Measurements from ENCODE around the gene ZG16. TPM values are rescaled to one million over a fixed set of nuclear protein-coding genes. Genes with fewer than 3 reads are reported as not detected.
"Not testable (repeated sequence)": the region's sequence is repeated elsewhere in the genome, so short reads cannot be mapped to it uniquely, and the experiment has no call there.

The ZG16 gene
- not detected for total RNA-seq

- TF ChIP-seq POLR2A (IDR thresholded peaks at IDR 0.05) (no peak), EP300 (IDR thresholded peaks at IDR 0.05) (no peak), CTCF (IDR thresholded peaks at IDR 0.05) (no peak)
- WGBS, 2 donors: 79 to 84% methylated on average over 9 of the region's 10 CpGs
- H3K4me3 ChIP-seq: no peak within 1 kb of the TSS
- no peak within 1 kb of the TSS for H3K27ac ChIP-seq
- no peaks in the 10 kb centered on the region for H3K4me1 ChIP-seq
- H3K36me3 ChIP-seq: no peaks in the 10 kb centered on the region
- no peak for DNase-seq (ENCODE audit: low spot score in 2 of 2)
- H3K27me3 ChIP-seq: peaks cover 0 to 7% of the 10 kb centered on the region in 2 donors
- H3K9me3 ChIP-seq: no peaks in the 10 kb centered on the region
Observed at GRCh38 chr16:29777576-29778350, at the start of gene ZG16. Gene ZG16 (plus strand): TSS chr16:29778256. CDS start chr16:29779267, 1,011 bp downstream.

GRCh38 chr16:29729116-29729521, 48.9 kb upstream of the ZG16 start:
- WGBS, 2 donors: 32 to 34% methylated on average over 6 of the region's 6 CpGs
- TF ChIP-seq EP300 (IDR thresholded peaks at IDR 0.05) (no peak), CTCF (IDR thresholded peaks at IDR 0.05) (peak; percentile 28 to 56 (median 40)), POLR2A (IDR thresholded peaks at IDR 0.05) (no peak)
- Histone ChIP-seq H3K27me3 (peaks cover 0 to 10% of the 10 kb centered on the region in 2 donors), H3K9me3 (no peaks in the 10 kb centered on the region), H3K27ac (no peak overlapping the region), H3K4me3 (no peak overlapping the region), H3K36me3 (no peaks in the 10 kb centered on the region), H3K4me1 (peaks cover 0 to 5% (median 0%) of the 10 kb centered on the region in 4 donors)
- no peak for DNase-seq (ENCODE audit: low spot score in 2 of 2)

- H3K4me3 ChIP-seq: no peak overlapping the region
- H3K4me1 ChIP-seq: peaks cover 0 to 5% (median 0%) of the 10 kb centered on the region in 4 donors
- TF ChIP-seq POLR2A (IDR thresholded peaks at IDR 0.05) (no peak), EP300 (IDR thresholded peaks at IDR 0.05) (no peak), CTCF (IDR thresholded peaks at IDR 0.05) (no peak)
- DNase-seq (ENCODE audit: low spot score in 2 of 2): no peak
- H3K27me3 ChIP-seq: peaks cover 0 to 10% of the 10 kb centered on the region in 2 donors
- H3K27ac ChIP-seq: no peak overlapping the region
- H3K36me3 ChIP-seq: no peaks in the 10 kb centered on the region
- no peaks in the 10 kb centered on the region for H3K9me3 ChIP-seq
- 58 to 68% methylated on average over 7 of the region's 7 CpGs for WGBS, 2 donors
Observed at GRCh38 chr16:29730649-29731048, 47.4 kb upstream of the ZG16 start.

- H3K4me3 ChIP-seq; H3K36me3 ChIP-seq; H3K27ac ChIP-seq; H3K27me3 ChIP-seq; H3K4me1 ChIP-seq; DNase-seq (ENCODE audit: low spot score in 2 of 2); H3K9me3 ChIP-seq: not testable (repeated sequence)
- 83 to 84% methylated on average over 13 of the region's 13 CpGs for WGBS, 2 donors
Observed at GRCh38 chr16:29731768-29732601, 46.1 kb upstream of the ZG16 start.

DNA sequence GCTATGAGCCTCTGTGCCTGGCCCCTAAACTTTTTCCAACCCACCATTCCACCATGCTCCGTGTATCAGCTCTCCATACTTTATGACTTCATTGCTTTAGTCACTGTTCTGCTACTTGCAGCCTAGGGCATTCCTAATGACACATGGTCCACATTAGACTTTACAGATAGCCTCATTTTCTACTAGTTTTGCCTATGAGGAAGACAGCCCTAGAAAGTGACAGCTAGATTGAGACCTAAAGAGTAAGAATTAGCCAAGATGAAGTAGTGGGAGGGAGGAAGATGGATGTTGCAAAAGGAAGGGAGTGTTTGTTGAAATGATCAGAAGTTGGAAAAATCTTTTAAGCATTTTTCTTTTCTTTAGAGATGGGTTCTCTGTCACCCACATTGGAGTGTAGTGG, 43.3 kb upstream of the ZG16 start:
- Histone ChIP-seq H3K27me3 (peaks cover 0 to under 1% of the 10 kb centered on the region in 2 donors), H3K27ac (no peak overlapping the region), H3K4me1 (no peaks in the 10 kb centered on the region), H3K9me3 (peaks cover 0 to 12% (median 0%) of the 10 kb centered on the region in 4 donors), H3K4me3 (no peak overlapping the region), H3K36me3 (no peaks in the 10 kb centered on the region)
- WGBS, 2 donors: 50 to 68% methylated on average over 1 of the region's 1 CpG
- no peak for TF ChIP-seq POLR2A (IDR thresholded peaks at IDR 0.05)
- no peak for TF ChIP-seq EP300 (IDR thresholded peaks at IDR 0.05)
- no peak for TF ChIP-seq CTCF (IDR thresholded peaks at IDR 0.05)
- DNase-seq (ENCODE audit: low spot score in 2 of 2): no peak
